ENCODE measurements around the gene FPR2. TPM values are rescaled to one million over a fixed set of nuclear protein-coding genes. Genes with fewer than 3 reads are reported as not detected.
A peak's percentile ranks its signal among the peaks of the same experiment; 100 is the strongest.

Gene FPR2
- polyA plus RNA-seq, 3 donors: 36.2 to 108 (median 70.3) TPM

GRCh38 chr19:51808333-51808986, 47.5 kb downstream of the FPR2 start:
- Mint-ChIP-seq H3K4me3 (no peak overlapping the region), H3K4me1 (peaks cover 90% of the 10 kb centered on the region), H3K27me3 (ENCODE audit: low read depth in 3 of 3) (peaks cover 0 to 2% (median 1%) of the 10 kb centered on the region in 3 donors), H3K27ac (peak overlapping the region in 1 of 7 donors; percentile 37), H3K36me3 (peaks cover 0 to 5% of the 10 kb centered on the region in 2 donors), H3K9me3 (peaks cover 0 to 8% (median 2%) of the 10 kb centered on the region in 7 donors)
- Histone ChIP-seq H3K27ac (ENCODE audit: low read depth in 1 of 2, low read length in 2 of 2) (peak overlapping the region in 1 of 2 donors; percentile 24), H3K9me3 (replicated peaks in 1 of 2; ENCODE audit: control insufficient read depth in 1 of 2, insufficient read depth in 1 of 2, low read length in 2 of 2) (no peaks in the 10 kb centered on the region), H3K9ac (ENCODE audit: insufficient read depth, low read length, poor library complexity, severe bottlenecking) (no peak overlapping the region), H3K27me3 (ENCODE audit: control insufficient read depth in 2 of 2, insufficient read depth in 2 of 2, low read length in 2 of 2) (no peaks in the 10 kb centered on the region), H3K4me3 (replicated peaks in 1 of 3; ENCODE audit: low read depth in 2 of 3, low read length in 3 of 3) (peak overlapping the region in 1 of 3 experiments; percentile 15), H4K20me1 (ENCODE audit: insufficient read depth, low read length) (no peaks in the 10 kb centered on the region), H3K36me3 (replicated peaks in 1 of 2; ENCODE audit: control insufficient read depth in 1 of 2, insufficient read depth in 2 of 2, low read length in 2 of 2) (no peaks in the 10 kb centered on the region), H3K4me1 (ENCODE audit: control insufficient read depth in 1 of 2, insufficient read depth in 2 of 2, low read length in 2 of 2) (peaks cover 87 to 90% of the 10 kb centered on the region in 2 donors), H3K79me2 (ENCODE audit: insufficient read depth, low read length) (no peaks in the 10 kb centered on the region), H3K4me2 (replicated peaks; ENCODE audit: extremely low read depth, low read length, poor library complexity, severe bottlenecking) (no peak overlapping the region), H2AFZ (ENCODE audit: insufficient read depth, low read depth, low read length, poor library complexity, severe bottlenecking) (no peak overlapping the region)
- WGBS (ENCODE audit: insufficient coverage): 88% methylated on average over 4 of the region's 8 CpGs
- intact Hi-C loops (cut with micrococcal nuclease): no loop called here
- no peak for TF ChIP-seq CTCF (IDR thresholded peaks at IDR 0.05)
- no peak for DNase-seq

- H3K4me1 Mint-ChIP-seq: peaks cover 84% of the 10 kb centered on the region
- 23% methylated on average over 4 of the region's 4 CpGs for WGBS (ENCODE audit: insufficient coverage)
- H3K27ac ChIP-seq (ENCODE audit: low read depth in 1 of 2, low read length in 2 of 2): peak overlapping the region in 1 of 2 donors; percentile 97
Observed at GRCh38 chr19:51809787-51810186, 48.8 kb downstream of the FPR2 start.

More at GRCh38 chr19:51809787-51810186, 48.8 kb downstream of the FPR2 start:
- H2AFZ ChIP-seq (ENCODE audit: insufficient read depth, low read depth, low read length, poor library complexity, severe bottlenecking): no peak overlapping the region
- peak overlapping the region in 1 of 3 experiments; percentile 46 for H3K4me3 ChIP-seq (replicated peaks in 1 of 3; ENCODE audit: low read depth in 2 of 3, low read length in 3 of 3)
- Mint-ChIP-seq H3K4me3 (no peak overlapping the region), H3K36me3 (peaks cover 0 to 3% of the 10 kb centered on the region in 2 donors), H3K9me3 (peaks cover 0 to 8% (median 3%) of the 10 kb centered on the region in 7 donors), H3K27me3 (ENCODE audit: low read depth in 3 of 3) (peaks cover 0 to 1% (median 0%) of the 10 kb centered on the region in 3 donors), H3K27ac (peak overlapping the region; percentile 46 to 98 (median 83))
- no peak overlapping the region for H3K9ac ChIP-seq (ENCODE audit: insufficient read depth, low read length, poor library complexity, severe bottlenecking)
- H3K79me2 ChIP-seq (ENCODE audit: insufficient read depth, low read length): no peaks in the 10 kb centered on the region
- no peaks in the 10 kb centered on the region for H3K36me3 ChIP-seq (replicated peaks in 1 of 2; ENCODE audit: control insufficient read depth in 1 of 2, insufficient read depth in 2 of 2, low read length in 2 of 2)
- peaks cover 78 to 81% of the 10 kb centered on the region in 2 donors for H3K4me1 ChIP-seq (ENCODE audit: control insufficient read depth in 1 of 2, insufficient read depth in 2 of 2, low read length in 2 of 2)
- no peaks in the 10 kb centered on the region for H4K20me1 ChIP-seq (ENCODE audit: insufficient read depth, low read length)
- H3K9me3 ChIP-seq (replicated peaks in 1 of 2; ENCODE audit: control insufficient read depth in 1 of 2, insufficient read depth in 1 of 2, low read length in 2 of 2): peaks cover 0 to 3% of the 10 kb centered on the region in 2 donors
- H3K27me3 ChIP-seq (ENCODE audit: control insufficient read depth in 2 of 2, insufficient read depth in 2 of 2, low read length in 2 of 2): no peaks in the 10 kb centered on the region
- peak overlapping the region; percentile 37 for H3K4me2 ChIP-seq (replicated peaks; ENCODE audit: extremely low read depth, low read length, poor library complexity, severe bottlenecking)
- DNase-seq: peak in 2 of 3 donors; percentile 62 to 83
- intact Hi-C loops (cut with micrococcal nuclease): no loop called here
- TF ChIP-seq CTCF (IDR thresholded peaks at IDR 0.05): no peak

Data from CD14-positive monocyte (primary cell).